ENCODE measurements around the gene MAST3. TPM values are rescaled to one million over a fixed set of nuclear protein-coding genes. Genes with fewer than 3 reads are reported as not detected.

MAST3 gene
- total and polyA plus RNA-seq, 2 of the 8 experiments (the other 6 are each of a cell fraction or from before 2014, with no cell fraction given): 3.4 to 9.0 TPM

- TF ChIP-seq CHD7 (IDR thresholded peaks at IDR 0.05; ENCODE audit: insufficient replicate concordance, low read length) (no peak), PHF8 (conservative IDR thresholded peaks at IDR 0.05; ENCODE audit: low read depth, low read length) (no peak), GTF2F1 (IDR thresholded peaks at IDR 0.05; ENCODE audit: borderline replicate concordance, low read depth, low read length) (no peak), KDM5A (IDR thresholded peaks at IDR 0.05; ENCODE audit: low read length) (no peak), CEBPB (IDR thresholded peaks at IDR 0.05; ENCODE audit: low read depth, low read length) (no peak), KDM1A (IDR thresholded peaks at IDR 0.05; ENCODE audit: borderline replicate concordance, low read length) (no peak), RAD21 (IDR thresholded peaks at IDR 0.05 in 1 of 2, conservative IDR thresholded peaks at IDR 0.05 in 1 of 2; ENCODE audit: low read depth in 2 of 2, low read length in 2 of 2) (no peak), SRF (IDR thresholded peaks at IDR 0.05; ENCODE audit: low read depth, low read length) (no peak), BACH1 (IDR thresholded peaks at IDR 0.05; ENCODE audit: low read length) (no peak), JUN (IDR thresholded peaks at IDR 0.05; ENCODE audit: low read depth, low read length) (no peak), TAF1 (IDR thresholded peaks at IDR 0.05; ENCODE audit: low read depth, low read length) (no peak)
Observed at GRCh38 chr19:18194554-18195238, 97.1 kb downstream of the MAST3 start (continued).

Data from H1 (cell line).